Keratinocyte (primary cell): ENCODE measurements around the gene SYCN. TPM values are rescaled to one million over a fixed set of nuclear protein-coding genes. Genes with fewer than 3 reads are reported as not detected.

ENCODE experiments used
- DNase-seq: peaks from one replicate; pipeline ENCODE4 v3.0.0-alpha.2; 2011; ENCODE audit warnings: low read depth, missing footprints, low spot score
- FAIRE-seq: peaks from 2 replicates; lab custom pipeline; 2011; peaks lifted over from hg19 to GRCh38; lab: Jason Lieb, UNC
- H2AFZ ChIP-seq: 2 replicates; pipeline ENCODE4 v1.6.0; 2012; ENCODE audit warnings: low read length, control low read depth, inconsistent platforms; ENCODE audit not compliant: control insufficient read depth
- H3K27ac ChIP-seq: 2 replicates; pipeline ENCODE4 v1.5.1; 2011; ENCODE audit warnings: low read length; ENCODE audit not compliant: control insufficient read depth, insufficient read depth
- H3K27me3 ChIP-seq: 3 replicates; pipeline ENCODE4 v1.6.0; 2011; ENCODE audit warnings: low read length; ENCODE audit not compliant: control insufficient read depth, insufficient read depth; ENCODE audit errors: extremely low read depth
- H3K36me3 ChIP-seq, 2 experiments: 2 replicates in 1 of 2; 3 replicates in 1 of 2; pipeline ENCODE4 v1.5.1; 2011; ENCODE audit warnings: low read length in 2 of 2, mild to moderate bottlenecking in 1 of 2; ENCODE audit not compliant: control insufficient read depth in 2 of 2, insufficient read depth in 2 of 2; ENCODE audit errors: extremely low read depth in 1 of 2
- H3K4me1 ChIP-seq: 3 replicates; pipeline ENCODE4 v1.5.1; 2011; ENCODE audit warnings: low read length; ENCODE audit not compliant: control insufficient read depth, insufficient read depth; ENCODE audit errors: extremely low read depth
- H3K4me2 ChIP-seq: 3 replicates; pipeline ENCODE4 v1.6.0; 2011; ENCODE audit warnings: low read depth, low read length; ENCODE audit not compliant: control insufficient read depth, insufficient read depth; ENCODE audit errors: extremely low read depth
- H3K4me3 ChIP-seq, 3 experiments: fragments of 200-600 bp in 1 of 3; sonication (generic) in 1 of 3; 2 replicates in 2 of 3; 3 replicates in 1 of 3; pipeline ENCODE4 v1.5.1; 2011 to 2016; ENCODE audit warnings: low read length in 3 of 3, mild to moderate bottlenecking in 3 of 3, control low read depth in 2 of 3, inconsistent platforms in 1 of 3, low read depth in 1 of 3, mixed read lengths in 1 of 3, mixed run types in 1 of 3, moderate library complexity in 1 of 3; ENCODE audit not compliant: control insufficient read depth in 2 of 3, insufficient read depth in 2 of 3; ENCODE audit errors: extremely low read depth in 1 of 3
- H3K79me2 ChIP-seq: 2 replicates; pipeline ENCODE4 v1.6.0; 2012; ENCODE audit warnings: low read length; ENCODE audit not compliant: control insufficient read depth, insufficient read depth
- H3K9ac ChIP-seq: 3 replicates; pipeline ENCODE4 v1.6.0; 2011; ENCODE audit warnings: low read length; ENCODE audit not compliant: control insufficient read depth, insufficient read depth; ENCODE audit errors: extremely low read depth
- H3K9me1 ChIP-seq: 3 replicates; pipeline ENCODE4 v1.6.0; 2011; ENCODE audit warnings: low read length; ENCODE audit not compliant: control insufficient read depth, insufficient read depth; ENCODE audit errors: extremely low read depth
- H3K9me3 ChIP-seq: 2 replicates; pipeline ENCODE4 v1.5.1; 2012; ENCODE audit warnings: low read depth, low read length; ENCODE audit not compliant: control insufficient read depth
- H4K20me1 ChIP-seq: 3 replicates; pipeline ENCODE4 v1.6.0; 2011; ENCODE audit warnings: low read length; ENCODE audit not compliant: control insufficient read depth, insufficient read depth; ENCODE audit errors: extremely low read depth
- EZH2 ChIP-seq: IDR thresholded peaks from one replicate; pipeline ENCODE4 v1.6.1; 2012; ENCODE audit warnings: inconsistent platforms, mild to moderate bottlenecking, low read length, moderate library complexity
- dilution Hi-C: fragments of 300-500 bp; cut with MboI; formaldehyde crosslinking; loops from one replicate; pipeline ENCODE4 v1.7.0; 2020; ENCODE audit warnings: low sequenced_read_pairs; ENCODE audit not compliant: extremely low pct_ligation_motif_present
- polyA plus RNA-seq, 5 experiments: library from polyadenylated mRNA; depleted of rRNA in 3 of 5; stranded (reverse) in 3 of 5; stranded (forward) in 1 of 5; unstranded in 1 of 5; fragments of >200 nt; gene quantifications; 1 replicate in 1 of 5; 2 replicates in 3 of 5; 3 replicates in 1 of 5; pipeline versions ENCODE4 v1.2.1 to v1.2.3, GENCODE V29; 2011 to 2012; ENCODE audit warnings: missing spikeins in 2 of 5, low read depth in 1 of 5, low replicate concordance in 1 of 5
- TF ChIP-seq, protein P1 (sequence below), 3 experiments: IDR thresholded peaks in 1 of 3; conservative IDR thresholded peaks in 1 of 3; optimal IDR thresholded peaks in 1 of 3; 2 replicates in 2 of 3; 3 replicates in 1 of 3; pipeline versions ENCODE3 to v1.5.1; 2011; ENCODE audit warnings: low read length in 3 of 3, mild to moderate bottlenecking in 3 of 3, moderate library complexity in 2 of 3, control low read depth in 1 of 3, inconsistent platforms in 1 of 3; ENCODE audit not compliant: insufficient read depth in 2 of 3; ENCODE audit errors: extremely low read depth in 1 of 3

The SYCN gene
- polyA plus RNA-seq, 1 donor (not counting 4 experiments of a cell fraction or from before 2014, with no cell fraction given) = not detected

DNA sequence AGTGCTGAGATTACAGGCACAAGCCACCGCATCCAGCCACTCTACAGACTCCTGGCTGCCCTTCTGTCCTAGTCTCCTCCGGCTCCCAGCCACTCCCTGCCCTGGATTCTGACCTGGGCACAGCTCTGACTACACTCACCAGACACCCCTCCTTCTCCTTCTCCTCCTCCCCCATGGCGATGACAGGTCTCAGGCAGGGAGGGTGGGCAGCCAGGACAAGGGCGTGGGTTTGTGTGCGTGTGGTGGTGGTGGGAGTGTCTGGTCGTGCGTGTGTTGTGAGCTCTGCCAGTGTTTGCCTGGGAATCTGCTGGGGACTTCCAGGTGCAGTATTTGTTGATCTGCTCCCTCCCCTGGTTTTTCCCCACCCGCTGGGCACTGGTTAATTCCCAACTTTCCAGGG lies 10.3 kb downstream of the SYCN start:
- Histone ChIP-seq H3K9me1 (no peaks in the 10 kb centered on the region), H3K4me3 (no peak overlapping the region), H4K20me1 (no peaks in the 10 kb centered on the region), H2AFZ (no peak overlapping the region), H3K9me3 (no peaks in the 10 kb centered on the region), H3K4me2 (no peak overlapping the region), H3K27me3 (peaks cover 29% of the 10 kb centered on the region), H3K4me1 (peaks cover 23% of the 10 kb centered on the region), H3K36me3 (no peaks in the 10 kb centered on the region), H3K9ac (no peak overlapping the region), H3K27ac (no peak overlapping the region), H3K79me2 (no peaks in the 10 kb centered on the region)
- FAIRE-seq (no peak), DNase-seq (no peak)
- TF ChIP-seq, protein P1, sequence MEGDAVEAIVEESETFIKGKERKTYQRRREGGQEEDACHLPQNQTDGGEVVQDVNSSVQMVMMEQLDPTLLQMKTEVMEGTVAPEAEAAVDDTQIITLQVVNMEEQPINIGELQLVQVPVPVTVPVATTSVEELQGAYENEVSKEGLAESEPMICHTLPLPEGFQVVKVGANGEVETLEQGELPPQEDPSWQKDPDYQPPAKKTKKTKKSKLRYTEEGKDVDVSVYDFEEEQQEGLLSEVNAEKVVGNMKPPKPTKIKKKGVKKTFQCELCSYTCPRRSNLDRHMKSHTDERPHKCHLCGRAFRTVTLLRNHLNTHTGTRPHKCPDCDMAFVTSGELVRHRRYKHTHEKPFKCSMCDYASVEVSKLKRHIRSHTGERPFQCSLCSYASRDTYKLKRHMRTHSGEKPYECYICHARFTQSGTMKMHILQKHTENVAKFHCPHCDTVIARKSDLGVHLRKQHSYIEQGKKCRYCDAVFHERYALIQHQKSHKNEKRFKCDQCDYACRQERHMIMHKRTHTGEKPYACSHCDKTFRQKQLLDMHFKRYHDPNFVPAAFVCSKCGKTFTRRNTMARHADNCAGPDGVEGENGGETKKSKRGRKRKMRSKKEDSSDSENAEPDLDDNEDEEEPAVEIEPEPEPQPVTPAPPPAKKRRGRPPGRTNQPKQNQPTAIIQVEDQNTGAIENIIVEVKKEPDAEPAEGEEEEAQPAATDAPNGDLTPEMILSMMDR (optimal IDR thresholded peaks at IDR 0.05 in 1 of 3, IDR thresholded peaks at IDR 0.05 in 1 of 3, conservative IDR thresholded peaks at IDR 0.05 in 1 of 3; ENCODE audit: extremely low read depth in 1 of 3, insufficient read depth in 2 of 3, low read length in 3 of 3) = no peak
- TF ChIP-seq EZH2 = no peak
- dilution Hi-C loops = no loop called here

DNA sequence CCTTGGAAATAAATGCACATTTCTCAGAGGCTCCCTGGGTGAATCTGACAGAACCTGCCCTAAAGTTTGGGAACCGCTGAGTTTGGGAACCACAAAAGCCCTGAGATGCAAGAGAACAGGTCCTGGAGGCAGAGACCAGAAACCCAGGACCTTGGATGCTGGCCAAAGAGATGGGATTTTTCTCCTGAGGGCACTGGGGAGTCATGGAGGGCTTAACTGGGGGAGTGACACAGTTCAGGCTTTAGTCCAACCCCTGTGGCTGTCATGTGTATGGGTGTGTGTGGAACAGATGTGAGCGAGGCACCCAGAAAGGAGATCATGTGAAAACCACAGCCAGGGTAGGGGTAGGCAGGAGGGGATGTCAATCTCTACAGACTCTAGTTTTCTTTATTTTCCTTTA lies 11.2 kb downstream of the SYCN start:
- H3K9me1 ChIP-seq = no peaks in the 10 kb centered on the region
- H4K20me1 ChIP-seq = no peaks in the 10 kb centered on the region
- H3K36me3 ChIP-seq = no peaks in the 10 kb centered on the region
- TF ChIP-seq EZH2 = no peak
- TF ChIP-seq, protein P1 (optimal IDR thresholded peaks at IDR 0.05 in 1 of 3, IDR thresholded peaks at IDR 0.05 in 1 of 3, conservative IDR thresholded peaks at IDR 0.05 in 1 of 3; ENCODE audit: extremely low read depth in 1 of 3, insufficient read depth in 2 of 3, low read length in 3 of 3) = no peak
- H3K9me3 ChIP-seq = no peaks in the 10 kb centered on the region
- no peak overlapping the region for H3K27ac ChIP-seq
- no peaks in the 10 kb centered on the region for H3K79me2 ChIP-seq
- FAIRE-seq (no peak), DNase-seq (no peak)
- H3K4me3 ChIP-seq = no peak overlapping the region
- H3K4me2 ChIP-seq = no peak overlapping the region
- dilution Hi-C loops = no loop called here
- no peak overlapping the region for H2AFZ ChIP-seq
- peaks cover 23% of the 10 kb centered on the region for H3K27me3 ChIP-seq
- H3K9ac ChIP-seq = no peak overlapping the region
- peaks cover 19% of the 10 kb centered on the region for H3K4me1 ChIP-seq
